ENCODE measurements around the gene BCAS3.

The BCAS3 gene

GRCh38 chr17:61179380-61179806, 501.7 kb downstream of the BCAS3 start:
- Histone ChIP-seq H3K4me1 (ENCODE audit: control insufficient read depth, insufficient read depth, low read length) (no peaks in the 10 kb centered on the region), H3K4me3 (ENCODE audit: low read length in 2 of 2) (no peak overlapping the region), H3K9me3 (ENCODE audit: control insufficient read depth in 2 of 2, low read length in 2 of 2) (no peaks in the 10 kb centered on the region), H3K9ac (ENCODE audit: low read length in 2 of 2) (no peak overlapping the region), H3K27me3 (ENCODE audit: control insufficient read depth in 1 of 2, insufficient read depth in 2 of 2, low read length in 2 of 2) (no peaks in the 10 kb centered on the region), H3K36me3 (ENCODE audit: control insufficient read depth in 2 of 2, insufficient read depth in 2 of 2, low read length in 2 of 2) (no peaks in the 10 kb centered on the region), H3K27ac (ENCODE audit: low read length) (no peak overlapping the region)

GRCh38 chr17:61183793-61184192, 506.1 kb downstream of the BCAS3 start:
- no peaks in the 10 kb centered on the region for H3K27me3 ChIP-seq (ENCODE audit: control insufficient read depth in 1 of 2, insufficient read depth in 2 of 2, low read length in 2 of 2)
- H3K36me3 ChIP-seq (ENCODE audit: control insufficient read depth in 2 of 2, insufficient read depth in 2 of 2, low read length in 2 of 2), result no peaks in the 10 kb centered on the region
- H3K9me3 ChIP-seq (ENCODE audit: control insufficient read depth in 2 of 2, low read length in 2 of 2), result no peaks in the 10 kb centered on the region
- H3K4me1 ChIP-seq (ENCODE audit: control insufficient read depth, insufficient read depth, low read length), result no peaks in the 10 kb centered on the region
- H3K4me3 ChIP-seq (ENCODE audit: low read length in 2 of 2), result no peak overlapping the region
- H3K27ac ChIP-seq (ENCODE audit: low read length), result no peak overlapping the region
- H3K9ac ChIP-seq (ENCODE audit: low read length in 2 of 2), result no peak overlapping the region

- no peaks in the 10 kb centered on the region for H3K9me3 ChIP-seq (ENCODE audit: control insufficient read depth in 2 of 2, low read length in 2 of 2)
- no peak overlapping the region for H3K9ac ChIP-seq (ENCODE audit: low read length in 2 of 2)
- no peaks in the 10 kb centered on the region for H3K4me1 ChIP-seq (ENCODE audit: control insufficient read depth, insufficient read depth, low read length)
- no peaks in the 10 kb centered on the region for H3K36me3 ChIP-seq (ENCODE audit: control insufficient read depth in 2 of 2, insufficient read depth in 2 of 2, low read length in 2 of 2)
- H3K27me3 ChIP-seq (ENCODE audit: control insufficient read depth in 1 of 2, insufficient read depth in 2 of 2, low read length in 2 of 2), result no peaks in the 10 kb centered on the region
- H3K27ac ChIP-seq (ENCODE audit: low read length), result no peak overlapping the region
- H3K4me3 ChIP-seq (ENCODE audit: low read length in 2 of 2), result no peak overlapping the region
These were observed 507.7 kb downstream of the BCAS3 start for GRCh38 chr17:61185385-61185784.

GRCh38 chr17:61187038-61187437, 509.4 kb downstream of the BCAS3 start:
- H3K4me1 ChIP-seq (ENCODE audit: control insufficient read depth, insufficient read depth, low read length), result no peaks in the 10 kb centered on the region
- H3K9ac ChIP-seq (ENCODE audit: low read length in 2 of 2), result no peak overlapping the region
- H3K27ac ChIP-seq (ENCODE audit: low read length), result no peak overlapping the region
- H3K27me3 ChIP-seq (ENCODE audit: control insufficient read depth in 1 of 2, insufficient read depth in 2 of 2, low read length in 2 of 2), result no peaks in the 10 kb centered on the region
- no peak overlapping the region for H3K4me3 ChIP-seq (ENCODE audit: low read length in 2 of 2)
- no peaks in the 10 kb centered on the region for H3K9me3 ChIP-seq (ENCODE audit: control insufficient read depth in 2 of 2, low read length in 2 of 2)
- no peaks in the 10 kb centered on the region for H3K36me3 ChIP-seq (ENCODE audit: control insufficient read depth in 2 of 2, insufficient read depth in 2 of 2, low read length in 2 of 2)

GRCh38 chr17:61188081-61188480, 510.4 kb downstream of the BCAS3 start:
- no peaks in the 10 kb centered on the region for H3K9me3 ChIP-seq (ENCODE audit: control insufficient read depth in 2 of 2, low read length in 2 of 2)
- H3K27ac ChIP-seq (ENCODE audit: low read length), result no peak overlapping the region
- H3K9ac ChIP-seq (ENCODE audit: low read length in 2 of 2), result no peak overlapping the region
- H3K36me3 ChIP-seq (ENCODE audit: control insufficient read depth in 2 of 2, insufficient read depth in 2 of 2, low read length in 2 of 2), result no peaks in the 10 kb centered on the region
- H3K4me1 ChIP-seq (ENCODE audit: control insufficient read depth, insufficient read depth, low read length), result no peaks in the 10 kb centered on the region
- no peaks in the 10 kb centered on the region for H3K27me3 ChIP-seq (ENCODE audit: control insufficient read depth in 1 of 2, insufficient read depth in 2 of 2, low read length in 2 of 2)
- no peak overlapping the region for H3K4me3 ChIP-seq (ENCODE audit: low read length in 2 of 2)

GRCh38 chr17:61189968-61190367, 512.3 kb downstream of the BCAS3 start:
- Histone ChIP-seq H3K9ac (ENCODE audit: low read length in 2 of 2) (no peak overlapping the region), H3K27me3 (ENCODE audit: control insufficient read depth in 1 of 2, insufficient read depth in 2 of 2, low read length in 2 of 2) (no peaks in the 10 kb centered on the region), H3K9me3 (ENCODE audit: control insufficient read depth in 2 of 2, low read length in 2 of 2) (no peaks in the 10 kb centered on the region), H3K27ac (ENCODE audit: low read length) (no peak overlapping the region), H3K4me3 (ENCODE audit: low read length in 2 of 2) (no peak overlapping the region), H3K4me1 (ENCODE audit: control insufficient read depth, insufficient read depth, low read length) (no peaks in the 10 kb centered on the region), H3K36me3 (ENCODE audit: control insufficient read depth in 2 of 2, insufficient read depth in 2 of 2, low read length in 2 of 2) (no peaks in the 10 kb centered on the region)

- Histone ChIP-seq H3K36me3 (ENCODE audit: control insufficient read depth in 2 of 2, insufficient read depth in 2 of 2, low read length in 2 of 2) (no peaks in the 10 kb centered on the region), H3K27ac (ENCODE audit: low read length) (no peak overlapping the region), H3K4me1 (ENCODE audit: control insufficient read depth, insufficient read depth, low read length) (no peaks in the 10 kb centered on the region), H3K9me3 (ENCODE audit: control insufficient read depth in 2 of 2, low read length in 2 of 2) (no peaks in the 10 kb centered on the region), H3K27me3 (ENCODE audit: control insufficient read depth in 1 of 2, insufficient read depth in 2 of 2, low read length in 2 of 2) (no peaks in the 10 kb centered on the region), H3K9ac (ENCODE audit: low read length in 2 of 2) (no peak overlapping the region), H3K4me3 (ENCODE audit: low read length in 2 of 2) (no peak overlapping the region)
These were observed 518.7 kb downstream of the BCAS3 start for GRCh38 chr17:61196302-61196704.

- Histone ChIP-seq H3K4me1 (ENCODE audit: control insufficient read depth, insufficient read depth, low read length) (no peaks in the 10 kb centered on the region), H3K9me3 (ENCODE audit: control insufficient read depth in 2 of 2, low read length in 2 of 2) (no peaks in the 10 kb centered on the region), H3K4me3 (ENCODE audit: low read length in 2 of 2) (no peak overlapping the region), H3K9ac (ENCODE audit: low read length in 2 of 2) (no peak overlapping the region), H3K27me3 (ENCODE audit: control insufficient read depth in 1 of 2, insufficient read depth in 2 of 2, low read length in 2 of 2) (no peaks in the 10 kb centered on the region), H3K36me3 (ENCODE audit: control insufficient read depth in 2 of 2, insufficient read depth in 2 of 2, low read length in 2 of 2) (no peaks in the 10 kb centered on the region), H3K27ac (ENCODE audit: low read length) (no peak overlapping the region)
These were observed 519.1 kb downstream of the BCAS3 start for GRCh38 chr17:61196799-61197198.

GRCh38 chr17:61199431-61200338, 522.0 kb downstream of the BCAS3 start:
- no peak overlapping the region for H3K9ac ChIP-seq (ENCODE audit: low read length in 2 of 2)
- H3K27me3 ChIP-seq (ENCODE audit: control insufficient read depth in 1 of 2, insufficient read depth in 2 of 2, low read length in 2 of 2), result no peaks in the 10 kb centered on the region
- no peaks in the 10 kb centered on the region for H3K4me1 ChIP-seq (ENCODE audit: control insufficient read depth, insufficient read depth, low read length)
- H3K27ac ChIP-seq (ENCODE audit: low read length), result no peak overlapping the region
- H3K4me3 ChIP-seq (ENCODE audit: low read length in 2 of 2), result no peak overlapping the region
- no peaks in the 10 kb centered on the region for H3K9me3 ChIP-seq (ENCODE audit: control insufficient read depth in 2 of 2, low read length in 2 of 2)
- H3K36me3 ChIP-seq (ENCODE audit: control insufficient read depth in 2 of 2, insufficient read depth in 2 of 2, low read length in 2 of 2), result no peaks in the 10 kb centered on the region

GRCh38 chr17:61200339-61200715, 522.7 kb downstream of the BCAS3 start:
- Histone ChIP-seq H3K9ac (ENCODE audit: low read length in 2 of 2) (no peak overlapping the region), H3K27me3 (ENCODE audit: control insufficient read depth in 1 of 2, insufficient read depth in 2 of 2, low read length in 2 of 2) (no peaks in the 10 kb centered on the region), H3K27ac (ENCODE audit: low read length) (no peak overlapping the region), H3K4me3 (ENCODE audit: low read length in 2 of 2) (no peak overlapping the region), H3K4me1 (ENCODE audit: control insufficient read depth, insufficient read depth, low read length) (no peaks in the 10 kb centered on the region), H3K36me3 (ENCODE audit: control insufficient read depth in 2 of 2, insufficient read depth in 2 of 2, low read length in 2 of 2) (no peaks in the 10 kb centered on the region), H3K9me3 (ENCODE audit: control insufficient read depth in 2 of 2, low read length in 2 of 2) (no peaks in the 10 kb centered on the region)

GRCh38 chr17:61201211-61201610, 523.6 kb downstream of the BCAS3 start:
- Histone ChIP-seq H3K36me3 (ENCODE audit: control insufficient read depth in 2 of 2, insufficient read depth in 2 of 2, low read length in 2 of 2) (no peaks in the 10 kb centered on the region), H3K4me3 (ENCODE audit: low read length in 2 of 2) (no peak overlapping the region), H3K27me3 (ENCODE audit: control insufficient read depth in 1 of 2, insufficient read depth in 2 of 2, low read length in 2 of 2) (no peaks in the 10 kb centered on the region), H3K4me1 (ENCODE audit: control insufficient read depth, insufficient read depth, low read length) (no peaks in the 10 kb centered on the region), H3K27ac (ENCODE audit: low read length) (no peak overlapping the region), H3K9ac (ENCODE audit: low read length in 2 of 2) (no peak overlapping the region), H3K9me3 (ENCODE audit: control insufficient read depth in 2 of 2, low read length in 2 of 2) (no peaks in the 10 kb centered on the region)
